Neutrophil (primary cell): ENCODE results near the gene DRC7.

Experiments
- H3K27ac ChIP-seq: fragments of 200-600 bp; sonication (generic); 2 replicates; pipeline ENCODE4 v1.5.1; 2016; ENCODE audit warnings: mild to moderate bottlenecking, moderate library complexity
- H3K27me3 ChIP-seq: fragments of 200-600 bp; sonication (generic); 2 replicates; pipeline ENCODE4 v1.6.0; 2016; ENCODE audit warnings: mild to moderate bottlenecking
- H3K36me3 ChIP-seq: fragments of 200-600 bp; sonication (generic); 2 replicates; pipeline ENCODE4 v1.5.1; 2017
- H3K4me1 ChIP-seq, 2 experiments: fragments of 200-600 bp in 1 of 2; sonication (generic) in 1 of 2; 1 replicate in 1 of 2; 2 replicates in 1 of 2; pipeline versions ENCODE4 v1.5.1 to v1.6.1; 2013 to 2016; ENCODE audit warnings: low read depth in 1 of 2, low read length in 1 of 2, mild to moderate bottlenecking in 1 of 2, moderate library complexity in 1 of 2; ENCODE audit not compliant: control insufficient read depth in 1 of 2, insufficient read depth in 1 of 2
- H3K4me3 ChIP-seq, 2 experiments: fragments of 200-600 bp in 1 of 2; sonication (generic) in 1 of 2; 1 replicate in 1 of 2; 2 replicates in 1 of 2; pipeline ENCODE4 v1.5.1; 2013 to 2016; ENCODE audit warnings: low read depth in 1 of 2, low read length in 1 of 2, mild to moderate bottlenecking in 1 of 2, moderate library complexity in 1 of 2
- H3K9me3 ChIP-seq: fragments of 200-600 bp; sonication (generic); 2 replicates; pipeline ENCODE4 v1.5.1; 2016
- TF ChIP-seq, protein P1 (sequence below): fragments of 200-600 bp; sonication (generic); IDR thresholded peaks from 2 replicates; pipeline ENCODE4 v1.5.1; 2016; ENCODE audit warnings: antibody characterized with exemption

Gene DRC7

DNA sequence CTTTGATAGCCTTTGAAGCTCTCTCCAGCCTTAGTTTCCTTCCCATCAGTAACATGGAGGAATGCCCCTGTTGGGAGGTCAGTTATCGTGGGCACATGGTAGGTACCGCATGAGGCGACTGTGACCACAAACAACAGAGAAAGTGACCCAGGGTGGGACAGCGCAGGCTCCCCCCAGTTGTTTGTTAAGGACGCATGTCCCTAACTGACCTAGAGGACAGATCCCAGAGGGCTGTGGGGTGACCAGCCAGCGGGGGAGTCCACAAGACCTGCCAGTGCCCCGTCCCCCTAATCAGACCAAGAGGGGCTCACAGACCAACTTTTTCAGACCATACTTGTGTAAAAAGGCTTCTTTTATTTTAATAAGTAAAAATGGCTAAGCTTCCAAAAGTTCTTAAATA, 63.3 kb downstream of the DRC7 start:
- TF ChIP-seq, protein P1, sequence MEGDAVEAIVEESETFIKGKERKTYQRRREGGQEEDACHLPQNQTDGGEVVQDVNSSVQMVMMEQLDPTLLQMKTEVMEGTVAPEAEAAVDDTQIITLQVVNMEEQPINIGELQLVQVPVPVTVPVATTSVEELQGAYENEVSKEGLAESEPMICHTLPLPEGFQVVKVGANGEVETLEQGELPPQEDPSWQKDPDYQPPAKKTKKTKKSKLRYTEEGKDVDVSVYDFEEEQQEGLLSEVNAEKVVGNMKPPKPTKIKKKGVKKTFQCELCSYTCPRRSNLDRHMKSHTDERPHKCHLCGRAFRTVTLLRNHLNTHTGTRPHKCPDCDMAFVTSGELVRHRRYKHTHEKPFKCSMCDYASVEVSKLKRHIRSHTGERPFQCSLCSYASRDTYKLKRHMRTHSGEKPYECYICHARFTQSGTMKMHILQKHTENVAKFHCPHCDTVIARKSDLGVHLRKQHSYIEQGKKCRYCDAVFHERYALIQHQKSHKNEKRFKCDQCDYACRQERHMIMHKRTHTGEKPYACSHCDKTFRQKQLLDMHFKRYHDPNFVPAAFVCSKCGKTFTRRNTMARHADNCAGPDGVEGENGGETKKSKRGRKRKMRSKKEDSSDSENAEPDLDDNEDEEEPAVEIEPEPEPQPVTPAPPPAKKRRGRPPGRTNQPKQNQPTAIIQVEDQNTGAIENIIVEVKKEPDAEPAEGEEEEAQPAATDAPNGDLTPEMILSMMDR: no peak
- Histone ChIP-seq H3K4me1 (no peaks in the 10 kb centered on the region), H3K36me3 (peaks cover 62% of the 10 kb centered on the region)

DNA sequence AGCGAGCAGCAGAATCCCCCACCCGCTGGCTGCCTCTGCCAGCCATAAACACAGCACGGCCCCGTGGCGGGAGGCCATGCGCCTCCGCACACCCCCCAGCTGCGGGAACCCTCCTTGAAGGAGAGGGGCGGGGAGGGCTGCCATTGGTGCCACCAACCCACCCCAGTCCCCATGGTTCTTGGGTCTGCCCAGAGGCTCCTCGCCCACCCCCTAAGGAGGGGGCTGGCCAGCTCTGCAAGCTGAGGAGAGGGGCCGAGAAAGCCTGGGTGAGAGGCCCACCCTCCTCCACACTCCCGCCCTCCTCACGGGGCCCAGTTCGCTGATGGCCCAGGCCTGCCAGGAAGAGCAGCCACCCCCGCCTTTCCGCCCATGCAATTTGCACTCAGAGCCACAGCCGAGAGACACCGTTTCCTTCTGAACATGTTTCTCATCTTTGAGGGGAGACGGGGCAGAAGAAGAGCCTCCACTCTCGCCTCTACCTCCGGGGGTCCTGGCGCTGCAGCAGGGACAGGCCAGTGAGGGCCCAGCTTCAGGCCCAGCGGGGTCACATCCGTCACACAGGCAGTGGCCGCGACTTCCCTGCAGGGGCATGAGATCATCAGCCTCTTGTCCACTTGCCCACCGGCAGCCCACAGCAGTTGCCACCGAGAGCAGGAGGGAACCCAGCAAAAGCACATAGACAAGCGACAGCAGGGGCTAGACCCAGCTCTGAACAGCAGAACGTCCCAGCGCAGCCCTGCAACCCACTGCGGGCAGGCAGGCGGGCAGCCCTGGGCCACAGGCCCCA, 63.9 kb downstream of the DRC7 start:
- Histone ChIP-seq H3K4me3 (no peak overlapping the region), H3K27ac (no peak overlapping the region), H3K27me3 (no peaks in the 10 kb centered on the region), H3K9me3 (no peaks in the 10 kb centered on the region), H3K4me1 (no peaks in the 10 kb centered on the region), H3K36me3 (peaks cover 55% of the 10 kb centered on the region)
- TF ChIP-seq, protein P1: no peak

More for the DNA sequence above, 63.3 kb downstream of the DRC7 start:
- Histone ChIP-seq H3K27ac (no peak overlapping the region), H3K27me3 (no peaks in the 10 kb centered on the region), H3K9me3 (no peaks in the 10 kb centered on the region), H3K4me3 (no peak overlapping the region)

DNA sequence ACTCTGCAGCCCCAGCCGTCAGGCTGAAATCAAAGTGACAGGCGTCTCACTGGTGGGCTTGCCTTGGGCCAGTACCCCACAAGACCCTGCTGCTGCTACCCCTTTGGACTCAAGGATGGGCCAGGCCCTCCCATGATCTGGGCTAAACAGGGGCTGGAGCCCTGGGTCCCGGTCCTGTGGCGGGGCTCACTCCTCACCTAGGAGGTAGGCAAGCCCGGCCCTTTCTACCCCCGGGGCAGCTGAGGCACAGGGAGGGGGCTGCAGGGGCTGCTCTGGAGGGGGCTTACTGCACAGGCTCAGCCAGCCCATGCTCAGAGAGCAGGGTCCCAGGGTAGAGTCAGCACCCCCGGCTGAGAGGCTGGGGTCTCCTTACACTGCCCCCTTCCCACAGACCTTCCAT, 64.5 kb downstream of the DRC7 start:
- H3K36me3 ChIP-seq: peaks cover 49% of the 10 kb centered on the region
- no peaks in the 10 kb centered on the region for H3K9me3 ChIP-seq
- no peaks in the 10 kb centered on the region for H3K27me3 ChIP-seq
- no peaks in the 10 kb centered on the region for H3K4me1 ChIP-seq
- H3K27ac ChIP-seq: no peak overlapping the region
- TF ChIP-seq, protein P1: no peak
- H3K4me3 ChIP-seq: no peak overlapping the region

DNA sequence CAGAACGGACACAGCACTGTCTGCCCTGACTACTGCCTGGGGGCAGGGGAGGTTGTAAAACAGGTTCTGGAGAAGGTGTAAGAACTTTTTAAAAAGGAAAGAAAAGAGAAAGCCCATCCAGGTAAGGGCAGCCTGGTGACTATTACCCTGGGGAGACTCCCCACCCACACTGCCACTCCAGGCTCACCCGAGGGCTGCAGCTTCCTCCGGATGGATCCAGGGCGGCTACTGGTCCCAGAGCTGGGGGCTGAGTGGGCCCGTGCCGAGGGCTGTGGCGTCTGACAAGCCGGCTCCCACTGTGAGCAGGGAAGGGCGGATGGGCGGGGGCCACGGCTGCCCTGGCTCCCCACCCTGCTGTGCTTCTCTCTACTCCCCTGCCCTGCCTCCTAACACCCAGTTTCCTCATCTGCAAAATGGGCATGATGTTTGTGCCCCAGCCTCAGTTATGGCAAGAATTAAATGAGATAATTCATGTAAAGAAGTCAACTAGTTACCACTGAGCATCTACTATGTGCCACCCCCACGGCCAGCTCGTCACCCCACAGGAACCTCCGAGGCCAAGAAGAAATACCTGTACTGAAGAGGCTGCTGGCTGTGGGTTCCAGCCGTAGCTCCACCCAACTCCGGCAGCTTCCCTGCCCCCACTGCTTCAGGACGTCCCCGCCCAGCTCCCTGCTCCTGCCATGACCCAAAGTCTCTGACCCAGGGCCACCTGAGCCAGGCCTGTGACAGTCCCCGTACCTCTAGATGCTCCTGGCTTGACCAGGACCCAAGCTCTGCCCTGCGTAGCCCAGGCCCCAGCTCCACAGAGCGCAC, 65.1 kb downstream of the DRC7 start:
- TF ChIP-seq, protein P1: no peak
- Histone ChIP-seq H3K4me3 (no peak overlapping the region), H3K9me3 (no peaks in the 10 kb centered on the region), H3K27me3 (no peaks in the 10 kb centered on the region), H3K36me3 (peaks cover 43% of the 10 kb centered on the region), H3K27ac (no peak overlapping the region), H3K4me1 (no peaks in the 10 kb centered on the region)

DNA sequence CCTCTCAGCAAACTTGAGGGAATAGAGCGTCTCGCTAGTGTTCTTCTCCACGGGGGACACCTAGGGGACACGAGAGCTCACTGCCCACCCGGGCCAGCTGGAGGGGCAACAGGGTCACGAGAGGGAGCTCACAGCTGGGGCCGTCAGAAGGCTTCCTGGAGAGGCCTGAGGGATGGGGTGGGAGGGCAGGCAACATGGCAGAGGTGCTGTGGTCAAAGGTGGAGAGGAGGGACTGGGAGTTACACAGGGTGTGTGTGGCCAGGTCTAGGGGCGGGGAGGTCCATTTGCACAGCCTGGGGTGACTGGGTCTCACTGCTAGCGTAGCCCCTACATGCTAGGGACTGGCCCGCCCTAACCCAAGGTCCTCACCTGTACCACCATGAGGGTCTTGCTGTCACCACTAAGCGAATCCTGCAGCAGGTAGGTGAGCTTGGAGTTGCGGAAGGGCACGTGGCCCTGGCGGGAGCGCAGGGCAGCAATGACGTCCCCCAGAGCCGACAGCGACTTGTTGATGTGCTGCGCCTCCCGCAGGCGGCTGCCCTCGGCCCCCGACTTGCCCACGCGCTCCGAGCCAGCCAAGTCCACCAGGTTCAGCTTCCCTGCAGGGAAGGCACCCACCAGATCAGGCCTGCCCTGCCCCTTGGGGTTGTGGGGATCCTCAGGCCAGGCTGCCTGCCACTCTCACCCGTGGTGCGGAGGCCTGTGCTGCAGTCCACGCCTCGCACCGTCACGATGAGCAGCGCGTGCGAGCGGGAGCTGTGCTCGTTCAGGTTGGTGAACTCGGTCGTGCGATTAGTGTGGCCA, 66.0 kb downstream of the DRC7 start:
- H3K4me1 ChIP-seq: no peaks in the 10 kb centered on the region
- TF ChIP-seq, protein P1: no peak
- no peak overlapping the region for H3K4me3 ChIP-seq
- H3K27me3 ChIP-seq: no peaks in the 10 kb centered on the region
- H3K27ac ChIP-seq: no peak overlapping the region
- H3K9me3 ChIP-seq: no peaks in the 10 kb centered on the region
- H3K36me3 ChIP-seq: peaks cover 35% of the 10 kb centered on the region
